NCI-H82 (cell line): ENCODE measurements around the gene GLT1D1.

Experiments
- DNase-seq: peaks from one replicate; lab custom pipeline; 2025; lab: John Stamatoyannopoulos, UW

Gene GLT1D1

GRCh38 chr12:128966203-128966810, 113.0 kb downstream of the GLT1D1 start:
- no peak for DNase-seq

GRCh38 chr12:128968668-128969067, 115.4 kb downstream of the GLT1D1 start:
- DNase-seq = no peak

DNA sequence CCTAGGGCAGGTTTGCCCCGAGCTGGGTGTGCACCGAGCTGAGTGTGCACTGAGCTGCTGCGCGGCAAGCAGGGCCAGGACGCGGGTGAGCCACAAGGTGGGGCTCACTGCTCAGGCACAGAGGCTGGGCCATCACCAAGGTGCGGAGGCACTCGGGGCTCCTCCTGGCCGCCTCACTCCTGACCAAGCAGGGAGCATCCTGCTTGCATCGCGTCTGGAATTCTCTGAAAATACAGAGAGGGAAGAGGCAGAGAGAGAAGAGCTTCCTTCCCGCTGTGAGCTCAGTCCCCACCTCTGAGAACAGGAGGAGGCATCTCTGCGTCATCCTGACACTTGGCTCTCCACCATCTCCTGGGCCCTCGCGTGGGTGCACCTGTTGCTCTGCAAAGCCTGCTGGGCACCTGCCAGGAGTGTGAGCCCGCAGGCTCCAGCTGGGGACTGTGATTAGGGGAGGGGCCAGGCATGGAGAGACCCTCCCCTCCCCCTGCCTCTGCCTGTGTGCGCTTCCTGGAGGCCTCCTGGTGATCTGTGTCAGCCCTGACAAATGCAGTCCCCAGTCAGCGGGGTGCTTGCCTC, 116.3 kb downstream of the GLT1D1 start:
- DNase-seq = peak; percentile 80

- no peak for DNase-seq
Observed at GRCh38 chr12:128970110-128970509, 116.8 kb downstream of the GLT1D1 start.

GRCh38 chr12:128970941-128971340, 117.7 kb downstream of the GLT1D1 start:
- DNase-seq = no peak

GRCh38 chr12:128971802-128972201, 118.5 kb downstream of the GLT1D1 start:
- no peak for DNase-seq

GRCh38 chr12:128973883-128974681, 120.8 kb downstream of the GLT1D1 start:
- DNase-seq = no peak

GRCh38 chr12:128974881-128975280, 121.6 kb downstream of the GLT1D1 start:
- DNase-seq = no peak

DNA sequence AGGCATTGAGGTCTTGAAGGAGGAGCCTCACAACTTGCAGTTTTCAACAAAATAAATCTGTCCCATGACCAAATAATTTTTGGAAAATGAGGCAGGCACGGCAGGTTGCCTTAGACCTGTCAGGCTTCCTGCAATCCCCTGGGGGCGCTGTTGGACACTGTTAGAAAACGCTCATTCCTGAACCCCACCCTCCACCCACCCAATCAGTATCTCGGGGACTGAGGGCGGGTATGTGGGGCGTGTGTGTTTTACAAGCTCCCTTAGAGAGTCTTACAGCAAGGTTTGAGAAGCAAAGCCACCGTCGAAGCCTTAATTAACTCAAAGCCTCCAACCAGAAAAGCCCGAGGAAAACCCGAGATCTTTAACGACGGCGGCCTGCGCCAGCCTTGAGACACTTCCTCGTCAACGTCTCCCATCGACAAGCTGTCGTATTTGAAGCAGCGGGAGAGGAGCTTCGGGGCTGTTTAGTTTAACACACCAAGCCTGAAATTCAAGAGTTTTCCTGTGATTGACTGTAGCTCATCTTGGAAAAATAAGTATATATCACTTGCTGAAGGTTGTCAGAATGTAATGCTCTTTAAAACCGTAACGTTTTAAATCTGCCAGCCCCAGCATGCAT, 123.0 kb downstream of the GLT1D1 start:
- DNase-seq = peak; percentile 51

GRCh38 chr12:128977441-128977840, 124.2 kb downstream of the GLT1D1 start:
- DNase-seq = no peak

DNA sequence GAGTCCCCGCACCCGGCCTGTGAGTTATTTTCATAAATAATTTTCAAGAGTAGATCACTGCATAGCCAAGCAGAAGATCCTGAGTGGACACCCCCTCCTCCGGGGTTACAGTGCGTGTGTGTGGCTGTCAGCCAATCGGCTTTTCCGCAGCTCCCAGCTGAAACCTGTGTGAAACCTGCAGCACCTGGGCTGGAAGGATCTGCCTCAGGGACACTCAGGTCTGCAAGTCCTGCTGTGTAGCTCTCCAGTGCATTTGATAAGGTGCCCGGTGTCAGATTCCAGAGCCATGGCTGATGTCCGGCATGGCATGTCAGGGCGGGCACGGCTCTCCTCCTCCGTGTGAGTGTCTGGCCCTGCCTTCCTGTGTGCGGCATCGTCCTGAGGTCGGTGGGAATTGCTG, 124.8 kb downstream of the GLT1D1 start:
- no peak for DNase-seq

- no peak for DNase-seq
Observed at GRCh38 chr12:128980623-128981022, 127.3 kb downstream of the GLT1D1 start.

GRCh38 chr12:128981971-128982533, 128.8 kb downstream of the GLT1D1 start:
- no peak for DNase-seq

- DNase-seq = no peak
Observed at GRCh38 chr12:128982933-128983332, 129.7 kb downstream of the GLT1D1 start.

DNA sequence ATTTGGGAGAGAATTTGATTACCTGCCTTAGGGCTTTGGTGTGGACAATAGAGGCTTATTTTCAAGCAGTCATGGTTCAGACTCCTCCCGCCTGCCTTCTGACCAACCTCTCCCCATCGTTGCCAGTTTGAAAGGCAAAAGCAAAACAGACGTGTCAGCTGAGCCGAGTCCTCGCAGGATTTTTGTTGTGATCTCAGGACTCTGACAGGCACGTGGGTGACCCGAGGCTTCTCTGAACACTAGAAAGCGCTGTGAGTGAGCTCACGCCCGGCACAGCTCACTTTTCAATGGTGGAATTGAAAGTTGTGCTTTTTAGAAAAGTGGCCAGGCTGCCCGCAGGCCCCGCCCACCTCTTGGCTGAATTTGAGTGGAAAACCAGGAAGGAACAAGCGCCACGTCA, 130.1 kb downstream of the GLT1D1 start:
- no peak for DNase-seq

DNA sequence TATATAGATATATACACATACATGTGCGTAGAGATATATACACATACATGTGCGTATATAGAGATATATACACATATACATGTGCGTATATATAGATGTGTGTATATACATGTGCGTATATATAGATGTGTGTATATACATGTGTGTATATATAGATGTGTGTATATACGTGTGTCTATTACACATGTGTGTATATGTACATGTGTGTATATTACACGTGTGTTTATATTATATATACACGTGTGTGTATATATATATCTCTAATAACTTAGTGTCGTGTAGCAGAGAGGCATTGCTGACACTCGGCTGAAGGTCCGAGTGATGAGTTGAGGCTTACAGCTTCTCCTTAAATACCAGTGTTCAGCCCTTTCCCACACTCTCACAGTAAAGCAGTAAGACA, 133.7 kb downstream of the GLT1D1 start:
- no peak for DNase-seq

DNA sequence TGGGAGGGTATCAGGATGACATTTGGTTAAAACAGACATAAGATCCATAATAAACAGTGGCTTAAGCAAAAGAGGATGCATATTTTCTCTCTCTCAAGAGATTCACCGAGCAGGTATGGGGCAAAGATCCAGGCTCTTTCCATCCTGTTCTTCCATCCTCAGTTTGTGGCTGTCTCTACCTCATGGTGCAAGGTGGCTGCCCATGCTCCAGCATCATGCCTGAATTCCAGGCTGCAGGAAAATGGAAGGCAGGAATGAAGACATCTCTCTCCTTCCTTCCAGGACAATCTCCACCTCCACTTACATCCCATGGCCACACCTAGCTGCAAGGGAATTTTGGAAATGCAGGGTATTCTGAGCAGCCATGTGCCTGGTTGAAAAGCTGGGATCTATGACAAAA, 136.0 kb downstream of the GLT1D1 start:
- DNase-seq = no peak

- no peak for DNase-seq
Observed at GRCh38 chr12:128991716-128992115, 138.4 kb downstream of the GLT1D1 start.

DNA sequence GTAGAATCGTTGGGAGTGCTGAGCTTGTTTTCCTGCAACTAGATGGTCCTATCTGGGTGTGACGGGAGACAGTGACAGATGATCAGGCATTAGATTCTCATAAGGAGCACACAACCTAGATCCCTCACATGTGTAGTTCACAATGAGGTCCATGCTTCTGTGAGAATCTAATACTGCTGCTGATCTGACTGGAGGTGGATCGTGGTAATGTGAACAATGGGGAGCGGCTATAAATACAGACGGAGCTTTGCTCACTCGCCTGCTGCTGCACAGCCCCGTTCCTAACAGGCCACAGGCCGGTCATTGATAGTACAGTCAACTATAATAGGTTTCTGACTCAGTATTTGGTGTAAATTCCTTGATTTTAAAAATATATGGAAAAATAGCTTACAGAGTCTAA, 138.8 kb downstream of the GLT1D1 start:
- DNase-seq = no peak

- DNase-seq = no peak
Observed at GRCh38 chr12:128992550-128992949, 139.3 kb downstream of the GLT1D1 start.

- no peak for DNase-seq
Observed at GRCh38 chr12:128994856-128995255, 141.6 kb downstream of the GLT1D1 start.

DNA sequence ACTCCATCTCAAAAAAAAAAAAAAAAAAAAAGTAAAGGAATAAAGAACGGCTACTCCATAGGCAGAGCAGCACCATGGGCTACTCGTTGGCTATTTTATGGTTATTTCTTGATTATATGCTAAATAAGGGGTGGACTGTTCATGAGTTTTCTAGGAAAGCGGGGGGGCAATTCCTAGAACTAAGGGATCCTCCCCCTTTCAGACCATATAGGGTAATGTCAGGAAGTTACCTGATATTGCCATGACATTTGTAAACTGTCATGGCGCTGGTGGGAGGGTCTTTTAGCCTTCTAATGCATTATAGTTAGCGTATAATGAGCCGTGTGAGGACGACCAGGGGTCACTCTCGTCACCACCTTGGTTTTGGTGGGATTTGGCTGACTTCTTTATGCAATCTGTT, 142.3 kb downstream of the GLT1D1 start:
- no peak for DNase-seq

DNA sequence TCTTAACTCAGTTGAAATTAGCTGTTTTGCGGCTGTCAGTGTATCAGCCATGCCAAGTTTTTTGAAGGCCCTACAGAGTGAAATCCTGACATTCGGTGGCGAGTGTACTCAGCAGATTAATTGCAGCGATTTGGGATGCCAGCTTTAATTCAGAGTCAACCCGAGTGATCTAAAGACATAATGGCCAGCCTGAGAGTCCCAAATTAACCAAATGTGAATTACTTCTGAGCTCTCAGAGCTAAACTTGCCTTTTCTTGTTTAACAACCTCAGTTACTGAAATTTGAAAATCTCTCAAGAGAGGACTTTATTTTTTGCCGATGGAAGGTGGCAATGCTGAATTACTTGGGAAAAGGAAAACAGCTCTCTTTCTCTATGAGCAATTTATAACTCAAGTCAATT, 148.5 kb downstream of the GLT1D1 start:
- no peak for DNase-seq
